HG02759 (cell line): ENCODE data around the gene CHIT1.

Experiments used
- ATAC-seq: cut with Tn5 transposase; IDR thresholded peaks from one replicate; pipeline ENCODE4 v1.9.1; 2021; ENCODE audit warnings: mild to moderate bottlenecking, moderate library complexity; ENCODE audit not compliant: unreplicated experiment

CHIT1 gene

GRCh38 chr1:203176273-203177035 is 53.0 kb downstream of the CHIT1 start:
- ATAC-seq: no peak

GRCh38 chr1:203175827-203176241 is 53.6 kb downstream of the CHIT1 start:
- no peak for ATAC-seq

- no peak for ATAC-seq
Measured at GRCh38 chr1:203175237-203175826, 54.1 kb downstream of the CHIT1 start, which contains the start of gene MYBPH. Gene MYBPH, minus strand, starts transcription at chr1:203175826. Its CDS starts 71 bp downstream, at chr1:203175755.

- no peak for ATAC-seq
Measured at GRCh38 chr1:203174324-203174985, 55.0 kb downstream of the CHIT1 start.

- peak; percentile 87 for ATAC-seq
Measured at GRCh38 chr1:203173566-203173965, 55.9 kb downstream of the CHIT1 start.

GRCh38 chr1:203173011-203173555 is 56.4 kb downstream of the CHIT1 start:
- no peak for ATAC-seq

GRCh38 chr1:203172184-203173010 is 57.1 kb downstream of the CHIT1 start:
- ATAC-seq: no peak

- ATAC-seq: no peak
Measured at GRCh38 chr1:203171341-203172183, 57.9 kb downstream of the CHIT1 start.

- ATAC-seq: no peak
Measured at GRCh38 chr1:203170625-203171330, 58.7 kb downstream of the CHIT1 start.

GRCh38 chr1:203169770-203170520 is 59.5 kb downstream of the CHIT1 start:
- no peak for ATAC-seq

- no peak for ATAC-seq
Measured at GRCh38 chr1:203168991-203169390, 60.5 kb downstream of the CHIT1 start.

- no peak for ATAC-seq
Measured at GRCh38 chr1:203168256-203168786, 61.2 kb downstream of the CHIT1 start.

GRCh38 chr1:203167913-203168200 is 61.6 kb downstream of the CHIT1 start:
- no peak for ATAC-seq

- no peak for ATAC-seq
Measured at GRCh38 chr1:203167026-203167912, 62.2 kb downstream of the CHIT1 start.

GRCh38 chr1:203166192-203166940 is 63.1 kb downstream of the CHIT1 start:
- no peak for ATAC-seq
